Myometrial cell (primary cell): Measurements from ENCODE around the gene FMN1. TPM values are rescaled to one million over a fixed set of nuclear protein-coding genes. Genes with fewer than 3 reads are reported as not detected.

Source experiments
- total RNA-seq: library from RNA; depleted of rRNA; stranded (reverse); fragments of >200 nt; gene quantifications from 2 replicates; pipeline ENCODE4 v1.2.3, GENCODE V29; 2015

Gene FMN1, protein sequence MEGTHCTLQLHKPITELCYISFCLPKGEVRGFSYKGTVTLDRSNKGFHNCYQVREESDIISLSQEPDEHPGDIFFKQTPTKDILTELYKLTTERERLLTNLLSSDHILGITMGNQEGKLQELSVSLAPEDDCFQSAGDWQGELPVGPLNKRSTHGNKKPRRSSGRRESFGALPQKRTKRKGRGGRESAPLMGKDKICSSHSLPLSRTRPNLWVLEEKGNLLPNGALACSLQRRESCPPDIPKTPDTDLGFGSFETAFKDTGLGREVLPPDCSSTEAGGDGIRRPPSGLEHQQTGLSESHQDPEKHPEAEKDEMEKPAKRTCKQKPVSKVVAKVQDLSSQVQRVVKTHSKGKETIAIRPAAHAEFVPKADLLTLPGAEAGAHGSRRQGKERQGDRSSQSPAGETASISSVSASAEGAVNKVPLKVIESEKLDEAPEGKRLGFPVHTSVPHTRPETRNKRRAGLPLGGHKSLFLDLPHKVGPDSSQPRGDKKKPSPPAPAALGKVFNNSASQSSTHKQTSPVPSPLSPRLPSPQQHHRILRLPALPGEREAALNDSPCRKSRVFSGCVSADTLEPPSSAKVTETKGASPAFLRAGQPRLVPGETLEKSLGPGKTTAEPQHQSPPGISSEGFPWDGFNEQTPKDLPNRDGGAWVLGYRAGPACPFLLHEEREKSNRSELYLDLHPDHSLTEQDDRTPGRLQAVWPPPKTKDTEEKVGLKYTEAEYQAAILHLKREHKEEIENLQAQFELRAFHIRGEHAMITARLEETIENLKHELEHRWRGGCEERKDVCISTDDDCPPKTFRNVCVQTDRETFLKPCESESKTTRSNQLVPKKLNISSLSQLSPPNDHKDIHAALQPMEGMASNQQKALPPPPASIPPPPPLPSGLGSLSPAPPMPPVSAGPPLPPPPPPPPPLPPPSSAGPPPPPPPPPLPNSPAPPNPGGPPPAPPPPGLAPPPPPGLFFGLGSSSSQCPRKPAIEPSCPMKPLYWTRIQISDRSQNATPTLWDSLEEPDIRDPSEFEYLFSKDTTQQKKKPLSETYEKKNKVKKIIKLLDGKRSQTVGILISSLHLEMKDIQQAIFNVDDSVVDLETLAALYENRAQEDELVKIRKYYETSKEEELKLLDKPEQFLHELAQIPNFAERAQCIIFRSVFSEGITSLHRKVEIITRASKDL (N-terminal part only)
- total RNA-seq = 1.2 TPM in 2 replicates

DNA sequence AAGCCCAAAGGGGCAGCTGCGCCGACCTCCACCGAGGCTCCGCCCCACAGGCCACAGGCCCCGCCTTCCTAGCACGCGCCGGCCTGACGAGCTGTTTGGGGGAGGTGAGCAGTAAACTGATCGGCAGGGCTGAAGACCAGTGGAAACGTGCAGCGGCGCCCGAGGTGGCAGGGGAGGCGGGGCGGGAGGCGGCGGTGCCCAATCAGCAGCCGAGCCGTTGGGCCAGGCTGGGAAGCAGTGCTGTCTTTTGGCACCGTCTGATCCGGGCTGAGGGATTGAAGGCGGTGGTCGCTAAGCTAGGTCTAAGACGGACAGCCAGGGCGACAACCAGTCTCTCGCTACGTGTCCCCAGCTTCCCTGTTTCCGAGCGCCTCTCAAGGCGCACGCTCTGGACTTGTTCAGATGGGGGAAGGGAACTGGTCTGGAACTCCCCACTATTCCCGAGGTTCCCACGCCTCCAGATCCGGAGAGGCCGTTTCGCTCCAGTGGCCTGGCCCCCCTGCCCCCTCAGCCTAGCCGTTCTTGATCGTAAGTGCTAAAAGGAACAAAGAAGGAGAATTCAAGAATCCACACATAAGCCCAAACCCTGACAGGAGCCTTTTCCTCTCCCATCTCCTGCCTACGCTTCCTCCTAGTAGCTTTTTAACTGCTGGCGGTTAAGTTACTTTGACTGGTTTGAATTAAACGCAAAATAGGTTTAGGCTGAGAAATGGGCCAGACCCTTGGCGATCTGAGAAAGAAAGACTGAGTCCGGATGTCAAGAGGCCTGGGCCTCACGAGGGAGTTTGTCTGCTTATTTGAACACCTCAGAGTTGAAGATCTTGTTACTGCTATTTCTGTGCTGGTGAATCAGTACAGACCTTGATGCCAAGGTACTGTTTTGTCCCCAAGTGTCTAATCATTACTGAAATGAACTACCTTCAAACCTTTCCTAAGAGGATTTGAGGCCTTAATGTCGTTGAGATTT, at the start of gene FMN1:
Gene FMN1, minus strand, starts transcription at position 11 of the 967 bp plus-strand sequence. CDS start 39,800 bp downstream, outside the sequence.

DNA sequence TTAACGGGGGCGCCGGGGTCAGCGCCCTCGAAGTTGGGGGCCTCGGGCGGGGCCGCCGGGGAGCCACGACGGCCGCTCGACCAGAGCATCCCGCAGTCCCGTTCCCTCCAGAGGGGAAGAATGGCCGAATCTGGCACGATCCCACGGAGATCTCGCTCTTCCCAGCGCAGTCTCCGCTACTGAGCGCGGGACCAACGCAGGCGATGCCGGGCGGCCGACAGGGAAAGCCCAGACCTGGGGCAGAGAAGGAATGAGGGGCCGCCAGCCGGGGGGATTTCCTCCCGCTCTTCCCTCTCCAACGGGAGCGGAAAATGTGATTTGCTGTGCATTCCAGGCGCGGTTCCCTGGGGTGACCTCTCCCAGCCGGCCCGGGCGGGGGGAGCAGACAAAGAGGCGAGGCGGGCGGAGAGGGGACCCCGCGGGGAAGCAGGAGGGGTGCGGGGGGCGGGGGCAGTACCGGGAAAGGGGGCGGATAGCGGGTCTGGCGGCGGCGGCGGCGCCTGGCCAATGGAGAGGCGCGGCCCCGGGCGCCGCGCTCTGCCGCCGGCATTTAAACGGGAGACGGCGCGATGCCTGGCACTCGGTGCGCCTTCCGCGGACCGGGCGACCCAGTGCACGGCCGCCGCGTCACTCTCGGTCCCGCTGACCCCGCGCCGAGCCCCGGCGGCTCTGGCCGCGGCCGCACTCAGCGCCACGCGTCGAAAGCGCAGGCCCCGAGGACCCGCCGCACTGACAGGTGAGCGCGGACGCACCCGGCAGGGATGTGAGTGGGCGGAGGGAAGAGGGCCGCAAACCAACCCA, 476.9 kb downstream of the FMN1 start, which contains the start of gene GREM1:
Gene GREM1, plus strand, starts transcription at position 579 of the 801 bp plus-strand sequence. CDS start 12,687 bp downstream, outside the sequence.

Other genes starting within 250 kb of the FMN1 start
- not detected in 2 replicates for gene RYR3, start 116.3 kb upstream of the FMN1 start, total RNA-seq